ENCODE data around the gene HS6ST1. TPM values are rescaled to one million over a fixed set of nuclear protein-coding genes. Genes with fewer than 3 reads are reported as not detected.

The HS6ST1 gene
- total and polyA plus RNA-seq, 2 donors (not counting 3 experiments of a cell fraction or from before 2014, with no cell fraction given): 12.8 to 19.4 TPM

- H3K9me1 ChIP-seq (replicated peaks; ENCODE audit: control insufficient read depth, extremely low read depth, insufficient read depth, low read length): no peaks in the 10 kb centered on the region
- H3K27me3 ChIP-seq (ENCODE audit: control insufficient read depth in 2 of 2, insufficient read depth in 2 of 2, low read length in 2 of 2): no peaks in the 10 kb centered on the region
- intact Hi-C loops (cut with micrococcal nuclease) (no loop called here), dilution Hi-C loops (cut with MboI; ENCODE audit: extremely low pct_ligation_motif_present, low sequenced_read_pairs) (no loop called here)
- H3K4me1 ChIP-seq (ENCODE audit: control insufficient read depth, extremely low read depth, insufficient read depth, low read length): peaks cover 4% of the 10 kb centered on the region
- no peak for TF ChIP-seq EZH2 (IDR thresholded peaks at IDR 0.05; ENCODE audit: borderline replicate concordance, low read depth, low read length, severe bottlenecking)
- no peak for TF ChIP-seq POLR2AphosphoS5 (IDR thresholded peaks at IDR 0.05; ENCODE audit: insufficient read depth, low read depth, low read length)
- no peak for TF ChIP-seq MYC (IDR thresholded peaks at IDR 0.05; ENCODE audit: low read depth, low read length)
- no peak for TF ChIP-seq JUN (IDR thresholded peaks at IDR 0.05; ENCODE audit: borderline replicate concordance, insufficient read depth, insufficient read length, low read depth)
- no peak for TF ChIP-seq MAX (IDR thresholded peaks at IDR 0.05; ENCODE audit: insufficient read depth, insufficient read length)
- no peak for TF ChIP-seq GATA2 (IDR thresholded peaks at IDR 0.05; ENCODE audit: insufficient read depth, insufficient read length, low read depth, low read length)
- TF ChIP-seq FOS (IDR thresholded peaks at IDR 0.05; ENCODE audit: borderline replicate concordance, insufficient read depth, low read length): no peak
- TF ChIP-seq POLR2A (IDR thresholded peaks at IDR 0.05; ENCODE audit: low read depth, low read length): no peak
- TF ChIP-seq, protein P1, sequence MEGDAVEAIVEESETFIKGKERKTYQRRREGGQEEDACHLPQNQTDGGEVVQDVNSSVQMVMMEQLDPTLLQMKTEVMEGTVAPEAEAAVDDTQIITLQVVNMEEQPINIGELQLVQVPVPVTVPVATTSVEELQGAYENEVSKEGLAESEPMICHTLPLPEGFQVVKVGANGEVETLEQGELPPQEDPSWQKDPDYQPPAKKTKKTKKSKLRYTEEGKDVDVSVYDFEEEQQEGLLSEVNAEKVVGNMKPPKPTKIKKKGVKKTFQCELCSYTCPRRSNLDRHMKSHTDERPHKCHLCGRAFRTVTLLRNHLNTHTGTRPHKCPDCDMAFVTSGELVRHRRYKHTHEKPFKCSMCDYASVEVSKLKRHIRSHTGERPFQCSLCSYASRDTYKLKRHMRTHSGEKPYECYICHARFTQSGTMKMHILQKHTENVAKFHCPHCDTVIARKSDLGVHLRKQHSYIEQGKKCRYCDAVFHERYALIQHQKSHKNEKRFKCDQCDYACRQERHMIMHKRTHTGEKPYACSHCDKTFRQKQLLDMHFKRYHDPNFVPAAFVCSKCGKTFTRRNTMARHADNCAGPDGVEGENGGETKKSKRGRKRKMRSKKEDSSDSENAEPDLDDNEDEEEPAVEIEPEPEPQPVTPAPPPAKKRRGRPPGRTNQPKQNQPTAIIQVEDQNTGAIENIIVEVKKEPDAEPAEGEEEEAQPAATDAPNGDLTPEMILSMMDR (IDR thresholded peaks at IDR 0.05; ENCODE audit: extremely low read depth in 1 of 2, insufficient read depth in 1 of 2, low read depth in 1 of 2, low read length in 2 of 2): no peak
- no peaks in the 10 kb centered on the region for H3K79me2 ChIP-seq (ENCODE audit: control insufficient read depth, insufficient read depth, low read length)
- H3K4me3 ChIP-seq (replicated peaks in 1 of 3; ENCODE audit: insufficient read depth in 1 of 3, low read depth in 1 of 3, low read length in 3 of 3): no peak overlapping the region
- DNase-seq (ENCODE audit: low read depth, low spot score): no peak
- H3K4me2 ChIP-seq (ENCODE audit: insufficient read depth, low read length): no peak overlapping the region
- no peaks in the 10 kb centered on the region for H3K36me3 ChIP-seq (ENCODE audit: control insufficient read depth in 2 of 2, extremely low read depth in 1 of 2, insufficient read depth in 2 of 2, low read length in 2 of 2)
- H4K20me1 ChIP-seq (replicated peaks; ENCODE audit: control insufficient read depth, extremely low read depth, insufficient read depth, low read length): no peaks in the 10 kb centered on the region
- POLR2A ChIA-PET: no interaction called here
- no peak for FAIRE-seq
- CTCF ChIA-PET: no interaction called here
- H3K9me3 ChIP-seq (replicated peaks; ENCODE audit: control insufficient read depth, insufficient read depth, low read length): no peaks in the 10 kb centered on the region
- H3K9ac ChIP-seq (replicated peaks; ENCODE audit: extremely low read depth, insufficient read depth, low read length): no peak overlapping the region
- no peak overlapping the region for H3K27ac ChIP-seq (ENCODE audit: insufficient read depth, low read depth, low read length)
- BruUV-seq (replicated peaks): no TSS peak
- no peak overlapping the region for H2AFZ ChIP-seq (ENCODE audit: low read depth, low read length)
Observed at GRCh38 chr2:128303911-128304310, 14.8 kb downstream of the HS6ST1 start.
